GM19395 (cell line): ENCODE measurements around the gene SHROOM4.

ENCODE experiments used
- ATAC-seq: cut with Tn5 transposase; IDR thresholded peaks from one replicate; pipeline ENCODE4 v1.9.1; 2021; ENCODE audit warnings: mild to moderate bottlenecking, moderate library complexity; ENCODE audit not compliant: unreplicated experiment

The SHROOM4 gene

GRCh38 chrX:50707955-50708699 is 105.9 kb downstream of the SHROOM4 start:
- no peak for ATAC-seq

- no peak for ATAC-seq
These were observed 106.6 kb downstream of the SHROOM4 start for GRCh38 chrX:50707405-50707804.

- ATAC-seq, result no peak
These were observed 109.0 kb downstream of the SHROOM4 start for GRCh38 chrX:50705042-50705441.

GRCh38 chrX:50704360-50704759 is 109.6 kb downstream of the SHROOM4 start:
- ATAC-seq, result no peak

- ATAC-seq, result no peak
These were observed 113.1 kb downstream of the SHROOM4 start for GRCh38 chrX:50700921-50701320.

GRCh38 chrX:50698944-50699343 is 115.0 kb downstream of the SHROOM4 start:
- ATAC-seq, result no peak

- no peak for ATAC-seq
These were observed 116.3 kb downstream of the SHROOM4 start for GRCh38 chrX:50697691-50698090.

GRCh38 chrX:50691820-50692219 is 122.2 kb downstream of the SHROOM4 start:
- ATAC-seq, result peak; percentile 99

GRCh38 chrX:50684871-50685270 is 129.1 kb downstream of the SHROOM4 start:
- no peak for ATAC-seq

GRCh38 chrX:50680990-50681389 is 133.0 kb downstream of the SHROOM4 start:
- no peak for ATAC-seq

GRCh38 chrX:50677789-50678188 is 136.2 kb downstream of the SHROOM4 start:
- ATAC-seq, result no peak

- no peak for ATAC-seq
These were observed 142.3 kb downstream of the SHROOM4 start for GRCh38 chrX:50671661-50672060.

- ATAC-seq, result no peak
These were observed 145.1 kb downstream of the SHROOM4 start for GRCh38 chrX:50668860-50669259.

- no peak for ATAC-seq
These were observed 165.8 kb downstream of the SHROOM4 start for GRCh38 chrX:50648156-50648555.

- no peak for ATAC-seq
These were observed 169.5 kb downstream of the SHROOM4 start for GRCh38 chrX:50644496-50644895.

- ATAC-seq, result no peak
These were observed 170.4 kb downstream of the SHROOM4 start for GRCh38 chrX:50643525-50644137.

GRCh38 chrX:50638123-50638522 is 175.9 kb downstream of the SHROOM4 start:
- ATAC-seq, result no peak

- ATAC-seq, result no peak
These were observed 178.1 kb downstream of the SHROOM4 start for GRCh38 chrX:50635817-50636365.

- no peak for ATAC-seq
These were observed 178.8 kb downstream of the SHROOM4 start for GRCh38 chrX:50635162-50635561.

- ATAC-seq, result no peak
These were observed 184.2 kb downstream of the SHROOM4 start for GRCh38 chrX:50629774-50630173.

GRCh38 chrX:50627696-50628095 is 186.3 kb downstream of the SHROOM4 start:
- ATAC-seq, result no peak

- no peak for ATAC-seq
These were observed 187.6 kb downstream of the SHROOM4 start for GRCh38 chrX:50626432-50626831.
